HEK293 (cell line): Measurements from ENCODE around the gene TNIK.

Source experiments
- BCL11A ChIP-seq: fragments of 450-650 bp; formaldehyde crosslinking; IDR thresholded peaks from 2 replicates; pipeline ENCODE4 v1.5.1; 2016; ENCODE audit warnings: low read depth, missing biosample characterization, missing genetic modification characterization
- PRDM2 ChIP-seq: fragments of 450-650 bp; formaldehyde crosslinking; IDR thresholded peaks from 2 replicates; pipeline ENCODE4 v1.5.1; 2016; ENCODE audit warnings: missing biosample characterization, missing genetic modification characterization, borderline replicate concordance
- REST ChIP-seq: fragments of 450-650 bp; formaldehyde crosslinking; IDR thresholded peaks from 2 replicates; pipeline ENCODE4 v1.5.1; 2016; ENCODE audit warnings: missing biosample characterization, missing genetic modification characterization
- SCRT2 ChIP-seq: fragments of 450-650 bp; formaldehyde crosslinking; IDR thresholded peaks from 2 replicates; pipeline ENCODE4 v1.5.1; 2016; ENCODE audit warnings: missing biosample characterization, missing genetic modification characterization
- ZBTB7A ChIP-seq: fragments of 450-650 bp; formaldehyde crosslinking; IDR thresholded peaks from 2 replicates; pipeline ENCODE4 v1.5.1; 2016; ENCODE audit warnings: low read depth, missing biosample characterization, missing genetic modification characterization
- ZEB2 ChIP-seq: fragments of 450-650 bp; formaldehyde crosslinking; IDR thresholded peaks from 2 replicates; pipeline ENCODE4 v1.5.1; 2016; ENCODE audit warnings: missing biosample characterization, missing genetic modification characterization
- ZFP3 ChIP-seq: fragments of 450-650 bp; formaldehyde crosslinking; IDR thresholded peaks from 2 replicates; pipeline ENCODE4 v1.5.1; 2016; ENCODE audit warnings: low read depth, missing biosample characterization, missing genetic modification characterization
- ZNF132 ChIP-seq: fragments of 450-650 bp; formaldehyde crosslinking; IDR thresholded peaks from 2 replicates; pipeline ENCODE4 v1.5.1; 2017; ENCODE audit warnings: missing biosample characterization, missing genetic modification characterization, borderline replicate concordance
- ZNF133 ChIP-seq: fragments of 450-650 bp; formaldehyde crosslinking; IDR thresholded peaks from 2 replicates; pipeline ENCODE4 v1.5.1; 2016; ENCODE audit warnings: missing biosample characterization, missing genetic modification characterization
- ZNF169 ChIP-seq: fragments of 450-650 bp; formaldehyde crosslinking; IDR thresholded peaks from 2 replicates; pipeline ENCODE4 v1.5.1; 2016; ENCODE audit warnings: missing biosample characterization, missing genetic modification characterization
- ZNF214 ChIP-seq: fragments of 450-650 bp; formaldehyde crosslinking; IDR thresholded peaks from 2 replicates; pipeline ENCODE4 v1.5.1; 2017; ENCODE audit warnings: missing biosample characterization, mild to moderate bottlenecking, missing genetic modification characterization, borderline replicate concordance
- ZNF335 ChIP-seq: fragments of 450-650 bp; formaldehyde crosslinking; conservative IDR thresholded peaks from 2 replicates; pipeline ENCODE4 v1.5.1; 2016; ENCODE audit warnings: missing biosample characterization, missing genetic modification characterization
- ZNF37A ChIP-seq: fragments of 450-650 bp; IDR thresholded peaks from 2 replicates; pipeline ENCODE4 v1.5.1; 2018; ENCODE audit warnings: missing biosample characterization, missing genetic modification characterization
- ZNF544 ChIP-seq: fragments of 450-650 bp; formaldehyde crosslinking; IDR thresholded peaks from 2 replicates; pipeline ENCODE4 v1.5.0; 2017; ENCODE audit warnings: missing biosample characterization, missing genetic modification characterization
- ZNF548 ChIP-seq: fragments of 450-650 bp; formaldehyde crosslinking; IDR thresholded peaks from 2 replicates; pipeline ENCODE4 v1.5.1; 2016; ENCODE audit warnings: missing biosample characterization, missing genetic modification characterization
- ZNF555 ChIP-seq: fragments of 450-650 bp; formaldehyde crosslinking; conservative IDR thresholded peaks from 2 replicates; pipeline ENCODE4 v1.5.1; 2017; ENCODE audit warnings: missing biosample characterization, mild to moderate bottlenecking, missing genetic modification characterization, inconsistent platforms
- ZNF580 ChIP-seq: fragments of 450-650 bp; formaldehyde crosslinking; IDR thresholded peaks from 2 replicates; pipeline ENCODE4 v1.5.1; 2016; ENCODE audit warnings: missing biosample characterization, missing genetic modification characterization
- ZNF621 ChIP-seq: fragments of 450-650 bp; formaldehyde crosslinking; IDR thresholded peaks from 2 replicates; pipeline ENCODE4 v1.5.1; 2017; ENCODE audit warnings: missing biosample characterization, missing genetic modification characterization
- ZNF626 ChIP-seq: fragments of 450-650 bp; sonication (Bioruptor Pico); formaldehyde crosslinking; IDR thresholded peaks from 2 replicates; pipeline ENCODE4 v1.5.1; 2018; ENCODE audit warnings: missing biosample characterization, missing genetic modification characterization, inconsistent platforms
- ZNF639 ChIP-seq: fragments of 450-650 bp; formaldehyde crosslinking; IDR thresholded peaks from 2 replicates; pipeline ENCODE4 v1.5.1; 2016; ENCODE audit warnings: missing biosample characterization, missing genetic modification characterization
- ZNF701 ChIP-seq: fragments of 450-650 bp; formaldehyde crosslinking; IDR thresholded peaks from 2 replicates; pipeline ENCODE4 v1.5.1; 2016; ENCODE audit warnings: missing biosample characterization, missing genetic modification characterization
- TF ChIP-seq, protein P1 (sequence below): fragments of 450-650 bp; formaldehyde crosslinking; IDR thresholded peaks from 2 replicates; pipeline ENCODE4 v1.5.1; 2016; ENCODE audit warnings: missing biosample characterization, missing genetic modification characterization, low read depth
- TF ChIP-seq, protein P2 (sequence below): fragments of 450-650 bp; formaldehyde crosslinking; IDR thresholded peaks from 2 replicates; pipeline ENCODE4 v1.5.1; 2016; ENCODE audit warnings: missing biosample characterization, missing genetic modification characterization

Gene TNIK

GRCh38 chr3:171351676-171352075 is 108.5 kb downstream of the TNIK start (continued):
- no peak for TF ChIP-seq ZNF37A (tag by site-specific recombination)
- TF ChIP-seq BCL11A (tag by site-specific recombination): no peak
- no peak for TF ChIP-seq ZNF132 (tag by site-specific recombination)
- no peak for TF ChIP-seq ZNF133 (tag by site-specific recombination)
- TF ChIP-seq SCRT2: no peak
- TF ChIP-seq ZBTB7A (tag by site-specific recombination): no peak
- TF ChIP-seq, protein P1, sequence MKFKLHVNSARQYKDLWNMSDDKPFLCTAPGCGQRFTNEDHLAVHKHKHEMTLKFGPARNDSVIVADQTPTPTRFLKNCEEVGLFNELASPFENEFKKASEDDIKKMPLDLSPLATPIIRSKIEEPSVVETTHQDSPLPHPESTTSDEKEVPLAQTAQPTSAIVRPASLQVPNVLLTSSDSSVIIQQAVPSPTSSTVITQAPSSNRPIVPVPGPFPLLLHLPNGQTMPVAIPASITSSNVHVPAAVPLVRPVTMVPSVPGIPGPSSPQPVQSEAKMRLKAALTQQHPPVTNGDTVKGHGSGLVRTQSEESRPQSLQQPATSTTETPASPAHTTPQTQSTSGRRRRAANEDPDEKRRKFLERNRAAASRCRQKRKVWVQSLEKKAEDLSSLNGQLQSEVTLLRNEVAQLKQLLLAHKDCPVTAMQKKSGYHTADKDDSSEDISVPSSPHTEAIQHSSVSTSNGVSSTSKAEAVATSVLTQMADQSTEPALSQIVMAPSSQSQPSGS: no peak
- no peak for TF ChIP-seq ZNF169 (tag by site-specific recombination)
- TF ChIP-seq ZNF626 (tag by site-specific recombination): no peak
- TF ChIP-seq ZNF639 (tag by site-specific recombination): peak; percentile 75
- no peak for TF ChIP-seq ZNF548
- TF ChIP-seq ZNF335: no peak
- no peak for TF ChIP-seq REST (tag by site-specific recombination)
- peak; percentile 68; the same call in 1 of the 2 replicates for TF ChIP-seq ZEB2
- TF ChIP-seq ZNF544 (tag by site-specific recombination): no peak
- TF ChIP-seq ZFP3 (tag by site-specific recombination): no peak
- no peak for TF ChIP-seq PRDM2 (tag by site-specific recombination)
- TF ChIP-seq ZNF214 (tag by site-specific recombination): no peak
- TF ChIP-seq ZNF580: peak; percentile 75; the same call in 1 of the 2 replicates
- no peak for TF ChIP-seq ZNF555 (tag by site-specific recombination)
- TF ChIP-seq, protein P2, sequence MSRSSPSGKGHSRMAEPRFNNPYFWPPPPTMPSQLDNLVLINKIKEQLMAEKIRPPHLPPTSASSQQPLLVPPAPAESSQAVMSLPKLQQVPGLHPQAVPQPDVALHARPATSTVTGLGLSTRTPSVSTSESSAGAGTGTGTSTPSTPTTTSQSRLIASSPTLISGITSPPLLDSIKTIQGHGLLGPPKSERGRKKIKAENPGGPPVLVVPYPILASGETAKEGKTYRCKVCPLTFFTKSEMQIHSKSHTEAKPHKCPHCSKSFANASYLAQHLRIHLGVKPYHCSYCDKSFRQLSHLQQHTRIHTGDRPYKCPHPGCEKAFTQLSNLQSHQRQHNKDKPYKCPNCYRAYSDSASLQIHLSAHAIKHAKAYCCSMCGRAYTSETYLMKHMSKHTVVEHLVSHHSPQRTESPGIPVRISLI (tag by site-specific recombination): no peak
- no peak for TF ChIP-seq ZNF701 (tag by site-specific recombination)
- no peak for TF ChIP-seq ZNF621 (tag by site-specific recombination)
